ENCODE measurements around the gene WFIKKN1.

WFIKKN1 gene

GRCh38 chr16:638836-639235 lies 8.1 kb downstream of the WFIKKN1 start:
- Histone ChIP-seq H3K23ac (ENCODE audit: low read length in 2 of 2) (no peak overlapping the region), H3K18ac (ENCODE audit: low read depth in 1 of 2, low read length in 2 of 2) (no peak overlapping the region), H3K36me3 (ENCODE audit: control insufficient read depth in 1 of 2, insufficient read depth in 2 of 2, low read depth in 1 of 2, low read length in 2 of 2) (peaks cover 3 to 12% of the 10 kb centered on the region in 2 experiments), H3K4me1 (ENCODE audit: control insufficient read depth, insufficient read depth, low read depth, low read length) (peaks cover 53% of the 10 kb centered on the region), H3K27me3 (ENCODE audit: control insufficient read depth in 1 of 2, insufficient read depth in 1 of 2, low read length in 2 of 2) (no peaks in the 10 kb centered on the region), H2BK5ac (ENCODE audit: low read depth, low read length, poor library complexity, severe bottlenecking) (no peak overlapping the region), H2BK12ac (ENCODE audit: low read length in 2 of 2) (no peak overlapping the region), H2AK5ac (ENCODE audit: low read length, severe bottlenecking) (no peak overlapping the region), H2BK120ac (ENCODE audit: low read depth, low read length) (no peak overlapping the region), H3K4me3 (ENCODE audit: insufficient read depth in 1 of 2, low read depth in 1 of 2, low read length in 2 of 2) (no peak overlapping the region), H2BK15ac (ENCODE audit: low read depth, poor library complexity, severe bottlenecking) (no peak overlapping the region), H3K9ac (ENCODE audit: low read length) (no peak overlapping the region), H3K4ac (ENCODE audit: low read depth in 1 of 2, low read length in 2 of 2) (no peak overlapping the region), H3K9me3 (ENCODE audit: control insufficient read depth, low read length) (no peaks in the 10 kb centered on the region), H4K91ac (ENCODE audit: low read length) (no peak overlapping the region), H3K4me2 (ENCODE audit: low read length, poor library complexity, severe bottlenecking) (no peak overlapping the region), H3K79me1 (replicated peaks; ENCODE audit: low read length, poor library complexity, severe bottlenecking) (peaks cover 25% of the 10 kb centered on the region), H3K27ac (ENCODE audit: low read length, poor library complexity, severe bottlenecking) (no peak overlapping the region), H2AFZ (ENCODE audit: low read depth, low read length) (no peak overlapping the region), H4K8ac (ENCODE audit: low read length) (no peak overlapping the region), H3K14ac (ENCODE audit: low read length in 2 of 2) (no peak overlapping the region)
- DNase-seq = no peak
- 89% methylated on average over 7 of the region's 9 CpGs for WGBS

GRCh38 chr16:640614-641013 lies 9.8 kb downstream of the WFIKKN1 start:
- H3K9ac ChIP-seq (ENCODE audit: low read length) = no peak overlapping the region
- H3K27me3 ChIP-seq (ENCODE audit: control insufficient read depth in 1 of 2, insufficient read depth in 1 of 2, low read length in 2 of 2) = no peaks in the 10 kb centered on the region
- H3K36me3 ChIP-seq (ENCODE audit: control insufficient read depth in 1 of 2, insufficient read depth in 2 of 2, low read depth in 1 of 2, low read length in 2 of 2) = peaks cover 0 to 7% of the 10 kb centered on the region in 2 experiments
- H3K9me3 ChIP-seq (ENCODE audit: control insufficient read depth, low read length) = no peaks in the 10 kb centered on the region
- H3K14ac ChIP-seq (ENCODE audit: low read length in 2 of 2) = no peak overlapping the region
- H3K4me3 ChIP-seq (ENCODE audit: insufficient read depth in 1 of 2, low read depth in 1 of 2, low read length in 2 of 2) = no peak overlapping the region
- H2AFZ ChIP-seq (ENCODE audit: low read depth, low read length) = no peak overlapping the region
- no peak overlapping the region for H2AK5ac ChIP-seq (ENCODE audit: low read length, severe bottlenecking)
- H3K4ac ChIP-seq (ENCODE audit: low read depth in 1 of 2, low read length in 2 of 2) = no peak overlapping the region
- WGBS = 100% methylated on average over 3 of the region's 5 CpGs
- peaks cover 23% of the 10 kb centered on the region for H3K79me1 ChIP-seq (replicated peaks; ENCODE audit: low read length, poor library complexity, severe bottlenecking)
- H2BK120ac ChIP-seq (ENCODE audit: low read depth, low read length) = peak overlapping the region; percentile 94
- no peak overlapping the region for H4K91ac ChIP-seq (ENCODE audit: low read length)
- H4K8ac ChIP-seq (ENCODE audit: low read length) = no peak overlapping the region
- no peak overlapping the region for H3K4me2 ChIP-seq (ENCODE audit: low read length, poor library complexity, severe bottlenecking)
- H2BK5ac ChIP-seq (ENCODE audit: low read depth, low read length, poor library complexity, severe bottlenecking) = no peak overlapping the region
- peaks cover 46% of the 10 kb centered on the region for H3K4me1 ChIP-seq (ENCODE audit: control insufficient read depth, insufficient read depth, low read depth, low read length)
- DNase-seq = no peak
- no peak overlapping the region for H2BK15ac ChIP-seq (ENCODE audit: low read depth, poor library complexity, severe bottlenecking)
- H2BK12ac ChIP-seq (ENCODE audit: low read length in 2 of 2) = peak overlapping the region in 1 of 2 experiments; percentile 59
- no peak overlapping the region for H3K27ac ChIP-seq (ENCODE audit: low read length, poor library complexity, severe bottlenecking)
- H3K23ac ChIP-seq (ENCODE audit: low read length in 2 of 2) = no peak overlapping the region
- H3K18ac ChIP-seq (ENCODE audit: low read depth in 1 of 2, low read length in 2 of 2) = no peak overlapping the region

GRCh38 chr16:641326-642188 lies 10.8 kb downstream of the WFIKKN1 start, which contains the start of gene MCRIP2:
MCRIP2 (plus strand) TSS chr16:641828; CDS start chr16:641992, 164 bp downstream.
- H3K4ac ChIP-seq (ENCODE audit: low read depth in 1 of 2, low read length in 2 of 2) = peak within 1 kb of the TSS; percentile 83 to 87
- peak within 1 kb of the TSS; percentile 18 to 84 for H2BK12ac ChIP-seq (ENCODE audit: low read length in 2 of 2)
- peak within 1 kb of the TSS; percentile 71 to 83 for H3K4me3 ChIP-seq (ENCODE audit: insufficient read depth in 1 of 2, low read depth in 1 of 2, low read length in 2 of 2)
- H4K91ac ChIP-seq (ENCODE audit: low read length) = peak within 1 kb of the TSS; percentile 70
- peak within 1 kb of the TSS; percentile 90 to 99 for H3K14ac ChIP-seq (ENCODE audit: low read length in 2 of 2)
- H2AFZ ChIP-seq (ENCODE audit: low read depth, low read length) = peak within 1 kb of the TSS; percentile 70
- H4K8ac ChIP-seq (ENCODE audit: low read length) = peak within 1 kb of the TSS; percentile 99
- H3K4me2 ChIP-seq (ENCODE audit: low read length, poor library complexity, severe bottlenecking) = peak within 1 kb of the TSS; percentile 99
- DNase-seq = peak; percentile 69
- H3K9me3 ChIP-seq (ENCODE audit: control insufficient read depth, low read length) = no peaks in the 10 kb centered on the region
- H2BK120ac ChIP-seq (ENCODE audit: low read depth, low read length) = peak within 1 kb of the TSS; percentile 94
- H3K9ac ChIP-seq (ENCODE audit: low read length) = peak within 1 kb of the TSS; percentile 89
- no peaks in the 10 kb centered on the region for H3K27me3 ChIP-seq (ENCODE audit: control insufficient read depth in 1 of 2, insufficient read depth in 1 of 2, low read length in 2 of 2)
- H3K36me3 ChIP-seq (ENCODE audit: control insufficient read depth in 1 of 2, insufficient read depth in 2 of 2, low read depth in 1 of 2, low read length in 2 of 2) = peaks cover 0 to 14% of the 10 kb centered on the region in 2 experiments
- H3K27ac ChIP-seq (ENCODE audit: low read length, poor library complexity, severe bottlenecking) = no peak within 1 kb of the TSS
- H3K79me1 ChIP-seq (replicated peaks; ENCODE audit: low read length, poor library complexity, severe bottlenecking) = peaks cover 27% of the 10 kb centered on the region
- 2% methylated on average over 61 of the region's 81 CpGs for WGBS
- peak within 1 kb of the TSS; percentile 88 to 98 for H3K18ac ChIP-seq (ENCODE audit: low read depth in 1 of 2, low read length in 2 of 2)
- H3K4me1 ChIP-seq (ENCODE audit: control insufficient read depth, insufficient read depth, low read depth, low read length) = peaks cover 49% of the 10 kb centered on the region
- peak within 1 kb of the TSS; percentile 49 for H2BK5ac ChIP-seq (ENCODE audit: low read depth, low read length, poor library complexity, severe bottlenecking)
- H2BK15ac ChIP-seq (ENCODE audit: low read depth, poor library complexity, severe bottlenecking) = peak within 1 kb of the TSS; percentile 90
- peak within 1 kb of the TSS in 1 of 2 experiments; percentile 83 for H3K23ac ChIP-seq (ENCODE audit: low read length in 2 of 2)
- H2AK5ac ChIP-seq (ENCODE audit: low read length, severe bottlenecking) = no peak within 1 kb of the TSS
